ENCODE results near the gene OR51B4.

DNA sequence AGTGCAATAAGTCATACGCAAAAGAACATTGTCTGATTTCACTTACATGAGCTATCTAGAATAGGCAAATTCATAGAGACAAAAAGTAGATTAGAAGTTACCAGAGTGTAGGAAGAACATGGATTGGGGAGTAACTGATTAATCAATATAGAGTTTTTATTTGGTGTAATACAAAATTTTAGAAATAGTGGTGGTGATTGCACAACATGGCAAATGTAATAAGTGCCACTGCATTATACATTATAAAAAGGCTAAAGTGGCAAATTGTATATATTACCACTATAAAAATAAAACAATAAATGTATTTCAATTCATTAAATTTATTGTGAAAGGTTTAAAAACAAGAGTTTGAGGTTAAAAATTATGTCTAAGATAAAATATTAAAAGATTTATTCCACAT lies 8.7 kb upstream of the OR51B4 start:
- TF ChIP-seq TCF7L2 (IDR thresholded peaks at IDR 0.05; ENCODE audit: borderline replicate concordance, low read depth, low read length): no peak
- TF ChIP-seq, protein P1, sequence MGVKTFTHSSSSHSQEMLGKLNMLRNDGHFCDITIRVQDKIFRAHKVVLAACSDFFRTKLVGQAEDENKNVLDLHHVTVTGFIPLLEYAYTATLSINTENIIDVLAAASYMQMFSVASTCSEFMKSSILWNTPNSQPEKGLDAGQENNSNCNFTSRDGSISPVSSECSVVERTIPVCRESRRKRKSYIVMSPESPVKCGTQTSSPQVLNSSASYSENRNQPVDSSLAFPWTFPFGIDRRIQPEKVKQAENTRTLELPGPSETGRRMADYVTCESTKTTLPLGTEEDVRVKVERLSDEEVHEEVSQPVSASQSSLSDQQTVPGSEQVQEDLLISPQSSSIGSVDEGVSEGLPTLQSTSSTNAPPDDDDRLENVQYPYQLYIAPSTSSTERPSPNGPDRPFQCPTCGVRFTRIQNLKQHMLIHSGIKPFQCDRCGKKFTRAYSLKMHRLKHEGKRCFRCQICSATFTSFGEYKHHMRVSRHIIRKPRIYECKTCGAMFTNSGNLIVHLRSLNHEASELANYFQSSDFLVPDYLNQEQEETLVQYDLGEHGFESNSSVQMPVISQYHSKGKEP (tag by site-specific recombination; IDR thresholded peaks at IDR 0.05): no peak
- TF ChIP-seq BCL11A (tag by site-specific recombination; IDR thresholded peaks at IDR 0.05; ENCODE audit: low read depth): no peak
- no peak for TF ChIP-seq BCL11B (tag by site-specific recombination; IDR thresholded peaks at IDR 0.05; ENCODE audit: low read depth)
- no peak for TF ChIP-seq RBAK (tag by site-specific recombination; IDR thresholded peaks at IDR 0.05)
- no peak for TF ChIP-seq ZNF747 (tag by site-specific recombination; IDR thresholded peaks at IDR 0.05)
- TF ChIP-seq, protein P2, sequence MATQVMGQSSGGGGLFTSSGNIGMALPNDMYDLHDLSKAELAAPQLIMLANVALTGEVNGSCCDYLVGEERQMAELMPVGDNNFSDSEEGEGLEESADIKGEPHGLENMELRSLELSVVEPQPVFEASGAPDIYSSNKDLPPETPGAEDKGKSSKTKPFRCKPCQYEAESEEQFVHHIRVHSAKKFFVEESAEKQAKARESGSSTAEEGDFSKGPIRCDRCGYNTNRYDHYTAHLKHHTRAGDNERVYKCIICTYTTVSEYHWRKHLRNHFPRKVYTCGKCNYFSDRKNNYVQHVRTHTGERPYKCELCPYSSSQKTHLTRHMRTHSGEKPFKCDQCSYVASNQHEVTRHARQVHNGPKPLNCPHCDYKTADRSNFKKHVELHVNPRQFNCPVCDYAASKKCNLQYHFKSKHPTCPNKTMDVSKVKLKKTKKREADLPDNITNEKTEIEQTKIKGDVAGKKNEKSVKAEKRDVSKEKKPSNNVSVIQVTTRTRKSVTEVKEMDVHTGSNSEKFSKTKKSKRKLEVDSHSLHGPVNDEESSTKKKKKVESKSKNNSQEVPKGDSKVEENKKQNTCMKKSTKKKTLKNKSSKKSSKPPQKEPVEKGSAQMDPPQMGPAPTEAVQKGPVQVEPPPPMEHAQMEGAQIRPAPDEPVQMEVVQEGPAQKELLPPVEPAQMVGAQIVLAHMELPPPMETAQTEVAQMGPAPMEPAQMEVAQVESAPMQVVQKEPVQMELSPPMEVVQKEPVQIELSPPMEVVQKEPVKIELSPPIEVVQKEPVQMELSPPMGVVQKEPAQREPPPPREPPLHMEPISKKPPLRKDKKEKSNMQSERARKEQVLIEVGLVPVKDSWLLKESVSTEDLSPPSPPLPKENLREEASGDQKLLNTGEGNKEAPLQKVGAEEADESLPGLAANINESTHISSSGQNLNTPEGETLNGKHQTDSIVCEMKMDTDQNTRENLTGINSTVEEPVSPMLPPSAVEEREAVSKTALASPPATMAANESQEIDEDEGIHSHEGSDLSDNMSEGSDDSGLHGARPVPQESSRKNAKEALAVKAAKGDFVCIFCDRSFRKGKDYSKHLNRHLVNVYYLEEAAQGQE (tag by site-specific recombination; IDR thresholded peaks at IDR 0.05): no peak
- no peak for TF ChIP-seq ZBTB8A (tag by site-specific recombination; IDR thresholded peaks at IDR 0.05)
- TF ChIP-seq ZNF184 (tag by site-specific recombination; IDR thresholded peaks at IDR 0.05): no peak
- TF ChIP-seq ZNF423 (tag by site-specific recombination; IDR thresholded peaks at IDR 0.05): no peak
- TF ChIP-seq, protein P3, sequence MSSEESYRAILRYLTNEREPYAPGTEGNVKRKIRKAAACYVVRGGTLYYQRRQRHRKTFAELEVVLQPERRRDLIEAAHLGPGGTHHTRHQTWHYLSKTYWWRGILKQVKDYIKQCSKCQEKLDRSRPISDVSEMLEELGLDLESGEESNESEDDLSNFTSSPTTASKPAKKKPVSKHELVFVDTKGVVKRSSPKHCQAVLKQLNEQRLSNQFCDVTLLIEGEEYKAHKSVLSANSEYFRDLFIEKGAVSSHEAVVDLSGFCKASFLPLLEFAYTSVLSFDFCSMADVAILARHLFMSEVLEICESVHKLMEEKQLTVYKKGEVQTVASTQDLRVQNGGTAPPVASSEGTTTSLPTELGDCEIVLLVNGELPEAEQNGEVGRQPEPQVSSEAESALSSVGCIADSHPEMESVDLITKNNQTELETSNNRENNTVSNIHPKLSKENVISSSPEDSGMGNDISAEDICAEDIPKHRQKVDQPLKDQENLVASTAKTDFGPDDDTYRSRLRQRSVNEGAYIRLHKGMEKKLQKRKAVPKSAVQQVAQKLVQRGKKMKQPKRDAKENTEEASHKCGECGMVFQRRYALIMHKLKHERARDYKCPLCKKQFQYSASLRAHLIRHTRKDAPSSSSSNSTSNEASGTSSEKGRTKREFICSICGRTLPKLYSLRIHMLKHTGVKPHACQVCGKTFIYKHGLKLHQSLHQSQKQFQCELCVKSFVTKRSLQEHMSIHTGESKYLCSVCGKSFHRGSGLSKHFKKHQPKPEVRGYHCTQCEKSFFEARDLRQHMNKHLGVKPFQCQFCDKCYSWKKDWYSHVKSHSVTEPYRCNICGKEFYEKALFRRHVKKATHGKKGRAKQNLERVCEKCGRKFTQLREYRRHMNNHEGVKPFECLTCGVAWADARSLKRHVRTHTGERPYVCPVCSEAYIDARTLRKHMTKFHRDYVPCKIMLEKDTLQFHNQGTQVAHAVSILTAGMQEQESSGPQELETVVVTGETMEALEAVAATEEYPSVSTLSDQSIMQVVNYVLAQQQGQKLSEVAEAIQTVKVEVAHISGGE (tag by site-specific recombination; conservative IDR thresholded peaks at IDR 0.05; ENCODE audit: low read depth): no peak
- TF ChIP-seq SALL2 (tag by site-specific recombination; IDR thresholded peaks at IDR 0.05; ENCODE audit: borderline replicate concordance): no peak
